ENCODE results near the gene EDIL3. TPM values are rescaled to one million over a fixed set of nuclear protein-coding genes. Genes with fewer than 3 reads are reported as not detected.

Gene EDIL3
- total RNA-seq, 1 donor from 2014 or later: 15.2 TPM

GRCh38 chr5:83925321-83925954, 459.2 kb downstream of the EDIL3 start:
- intact Hi-C loops (cut with DNase I): no loop called here
- H3K9me3 ChIP-seq: no peaks in the 10 kb centered on the region
- no peak overlapping the region for H3K4me3 ChIP-seq
- H3K27ac ChIP-seq: no peak overlapping the region
- TF ChIP-seq, protein P1, sequence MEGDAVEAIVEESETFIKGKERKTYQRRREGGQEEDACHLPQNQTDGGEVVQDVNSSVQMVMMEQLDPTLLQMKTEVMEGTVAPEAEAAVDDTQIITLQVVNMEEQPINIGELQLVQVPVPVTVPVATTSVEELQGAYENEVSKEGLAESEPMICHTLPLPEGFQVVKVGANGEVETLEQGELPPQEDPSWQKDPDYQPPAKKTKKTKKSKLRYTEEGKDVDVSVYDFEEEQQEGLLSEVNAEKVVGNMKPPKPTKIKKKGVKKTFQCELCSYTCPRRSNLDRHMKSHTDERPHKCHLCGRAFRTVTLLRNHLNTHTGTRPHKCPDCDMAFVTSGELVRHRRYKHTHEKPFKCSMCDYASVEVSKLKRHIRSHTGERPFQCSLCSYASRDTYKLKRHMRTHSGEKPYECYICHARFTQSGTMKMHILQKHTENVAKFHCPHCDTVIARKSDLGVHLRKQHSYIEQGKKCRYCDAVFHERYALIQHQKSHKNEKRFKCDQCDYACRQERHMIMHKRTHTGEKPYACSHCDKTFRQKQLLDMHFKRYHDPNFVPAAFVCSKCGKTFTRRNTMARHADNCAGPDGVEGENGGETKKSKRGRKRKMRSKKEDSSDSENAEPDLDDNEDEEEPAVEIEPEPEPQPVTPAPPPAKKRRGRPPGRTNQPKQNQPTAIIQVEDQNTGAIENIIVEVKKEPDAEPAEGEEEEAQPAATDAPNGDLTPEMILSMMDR (IDR thresholded peaks at IDR 0.05): no peak
- no peak for TF ChIP-seq POLR2A (IDR thresholded peaks at IDR 0.05)
- TF ChIP-seq POLR2AphosphoS5 (IDR thresholded peaks at IDR 0.05; ENCODE audit: insufficient read depth in 1 of 2, low read depth in 1 of 2): no peak
- no peaks in the 10 kb centered on the region for H3K4me1 ChIP-seq
- no peaks in the 10 kb centered on the region for H3K36me3 ChIP-seq
- no peak for DNase-seq (ENCODE audit: extremely low spot score in 2 of 2)
- H3K27me3 ChIP-seq: no peaks in the 10 kb centered on the region

DNA sequence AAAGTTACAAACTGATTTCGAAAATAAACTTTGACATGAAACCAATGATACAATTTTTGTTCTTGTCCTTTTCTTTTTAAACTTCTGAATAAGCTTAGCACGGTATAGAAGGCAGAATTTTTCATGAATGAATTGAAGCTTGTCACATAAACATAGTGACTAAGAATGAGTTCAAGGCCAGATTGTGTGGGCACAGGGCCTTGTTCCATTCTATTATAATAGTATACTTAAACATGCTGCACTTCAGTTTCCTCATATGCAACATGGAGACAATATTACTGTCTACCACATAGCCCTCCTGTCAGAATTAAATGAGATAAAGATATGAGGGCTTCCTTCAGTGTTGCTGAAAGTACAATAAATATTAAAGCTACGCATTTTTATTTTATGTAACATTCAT, 459.8 kb downstream of the EDIL3 start:
- Histone ChIP-seq H3K9me3 (no peaks in the 10 kb centered on the region), H3K27ac (no peak overlapping the region), H3K4me1 (no peaks in the 10 kb centered on the region), H3K27me3 (no peaks in the 10 kb centered on the region), H3K4me3 (no peak overlapping the region), H3K36me3 (no peaks in the 10 kb centered on the region)
- TF ChIP-seq POLR2AphosphoS5 (IDR thresholded peaks at IDR 0.05; ENCODE audit: insufficient read depth in 1 of 2, low read depth in 1 of 2) (no peak), POLR2A (IDR thresholded peaks at IDR 0.05) (no peak)
- TF ChIP-seq, protein P1 (IDR thresholded peaks at IDR 0.05): no peak
- intact Hi-C loops (cut with DNase I): no loop called here
- no peak for DNase-seq (ENCODE audit: extremely low spot score in 2 of 2)

GRCh38 chr5:83924171-83924570, 460.5 kb downstream of the EDIL3 start:
- Histone ChIP-seq H3K4me3 (no peak overlapping the region), H3K9me3 (no peaks in the 10 kb centered on the region), H3K27ac (no peak overlapping the region), H3K27me3 (no peaks in the 10 kb centered on the region), H3K4me1 (no peaks in the 10 kb centered on the region), H3K36me3 (no peaks in the 10 kb centered on the region)
- no peak for DNase-seq (ENCODE audit: extremely low spot score in 2 of 2)
- intact Hi-C loops (cut with DNase I): no loop called here
- TF ChIP-seq, protein P1 (IDR thresholded peaks at IDR 0.05): no peak
- TF ChIP-seq POLR2AphosphoS5 (IDR thresholded peaks at IDR 0.05; ENCODE audit: insufficient read depth in 1 of 2, low read depth in 1 of 2) (no peak), POLR2A (IDR thresholded peaks at IDR 0.05) (no peak)

GRCh38 chr5:83922699-83923098, 462.0 kb downstream of the EDIL3 start:
- TF ChIP-seq POLR2AphosphoS5 (IDR thresholded peaks at IDR 0.05; ENCODE audit: insufficient read depth in 1 of 2, low read depth in 1 of 2) (no peak), POLR2A (IDR thresholded peaks at IDR 0.05) (no peak)
- TF ChIP-seq, protein P1 (IDR thresholded peaks at IDR 0.05): no peak
- no peak overlapping the region for H3K4me3 ChIP-seq
- H3K27me3 ChIP-seq: no peaks in the 10 kb centered on the region
- no peaks in the 10 kb centered on the region for H3K36me3 ChIP-seq
- no peaks in the 10 kb centered on the region for H3K9me3 ChIP-seq
- intact Hi-C loops (cut with DNase I): no loop called here
- no peaks in the 10 kb centered on the region for H3K4me1 ChIP-seq
- no peak for DNase-seq (ENCODE audit: extremely low spot score in 2 of 2)
- H3K27ac ChIP-seq: no peak overlapping the region

GRCh38 chr5:83921666-83922193, 462.9 kb downstream of the EDIL3 start:
- Histone ChIP-seq H3K36me3 (no peaks in the 10 kb centered on the region), H3K27ac (no peak overlapping the region), H3K4me3 (no peak overlapping the region), H3K9me3 (no peaks in the 10 kb centered on the region), H3K27me3 (no peaks in the 10 kb centered on the region), H3K4me1 (no peaks in the 10 kb centered on the region)
- no peak for TF ChIP-seq POLR2AphosphoS5 (IDR thresholded peaks at IDR 0.05; ENCODE audit: insufficient read depth in 1 of 2, low read depth in 1 of 2)
- TF ChIP-seq, protein P1 (IDR thresholded peaks at IDR 0.05): no peak
- no peak for TF ChIP-seq POLR2A (IDR thresholded peaks at IDR 0.05)
- no peak for DNase-seq (ENCODE audit: extremely low spot score in 2 of 2)
- intact Hi-C loops (cut with DNase I): no loop called here
